DMS114 treated with DMSO at 0.1 percent for 48 hours (cell line): ENCODE measurements around the gene HOXD8.

Experiments
- DNase-seq: peaks from one replicate; lab custom pipeline; 2025; ENCODE audit not compliant: unreplicated experiment; lab: John Stamatoyannopoulos, UW

Gene HOXD8

GRCh38 chr2:176102309-176102866, 27.1 kb upstream of the HOXD8 start:
- DNase-seq = no peak

GRCh38 chr2:176103194-176103593, 26.3 kb upstream of the HOXD8 start:
- no peak for DNase-seq

- no peak for DNase-seq
Observed at GRCh38 chr2:176103742-176104315, 25.7 kb upstream of the HOXD8 start.

GRCh38 chr2:176104316-176105077, 25.0 kb upstream of the HOXD8 start:
- no peak for DNase-seq

- DNase-seq = no peak
Observed at GRCh38 chr2:176105078-176105729, 24.3 kb upstream of the HOXD8 start.

- no peak for DNase-seq
Observed at GRCh38 chr2:176105730-176106580, 23.6 kb upstream of the HOXD8 start.

- no peak for DNase-seq
Observed at GRCh38 chr2:176106581-176107539, 22.6 kb upstream of the HOXD8 start, which contains the start of gene HOXD11. HOXD11 (plus strand) TSS chr2:176107280; CDS start chr2:176107356, 76 bp downstream.

- no peak for DNase-seq
Observed at GRCh38 chr2:176107731-176108181, 21.7 kb upstream of the HOXD8 start.

- DNase-seq = no peak
Observed at GRCh38 chr2:176109192-176109901, 20.2 kb upstream of the HOXD8 start.

GRCh38 chr2:176109946-176110345, 19.6 kb upstream of the HOXD8 start:
- no peak for DNase-seq

GRCh38 chr2:176110415-176111308, 18.8 kb upstream of the HOXD8 start:
- DNase-seq = no peak

- no peak for DNase-seq
Observed at GRCh38 chr2:176111309-176111663, 18.2 kb upstream of the HOXD8 start.

GRCh38 chr2:176111846-176112374, 17.6 kb upstream of the HOXD8 start:
- DNase-seq = no peak

GRCh38 chr2:176112375-176113302, 16.9 kb upstream of the HOXD8 start:
- DNase-seq = no peak

GRCh38 chr2:176114120-176114929, 15.2 kb upstream of the HOXD8 start:
- no peak for DNase-seq
